ENCODE data around the gene FOXO3. TPM values are rescaled to one million over a fixed set of nuclear protein-coding genes. Genes with fewer than 3 reads are reported as not detected.
A peak's percentile ranks its signal among the peaks of the same experiment; 100 is the strongest.
"Not testable (repeated sequence)": the region's sequence is repeated elsewhere in the genome, so short reads cannot be mapped to it uniquely, and the experiment has no call there.

Gene FOXO3
- total and polyA plus RNA-seq, 4 donors = 11.0 to 89.6 (median 44.1) TPM

DNA sequence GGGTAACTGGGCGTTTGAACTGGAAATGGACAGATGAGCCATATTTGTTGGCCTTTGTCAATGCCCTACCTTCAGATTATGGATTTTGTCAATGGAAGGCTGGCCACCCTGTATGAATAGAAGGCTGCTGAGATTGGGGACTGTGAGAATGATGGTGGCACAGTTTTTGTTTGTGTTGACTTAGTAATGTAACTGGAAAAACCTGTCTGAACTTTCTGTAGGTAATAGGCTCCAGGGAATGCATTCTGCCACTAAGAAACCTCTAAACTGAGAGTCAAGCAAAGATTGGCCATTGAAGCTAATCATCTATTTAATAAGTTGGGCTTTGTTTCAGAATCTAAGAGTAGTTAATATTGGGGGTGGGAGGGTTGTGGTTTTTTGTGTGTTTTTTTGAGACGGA, 97.5 kb downstream of the FOXO3 start:
- Histone ChIP-seq H3K27me3 (ENCODE audit: control insufficient read depth in 1 of 2, insufficient read depth in 2 of 2, low read length in 1 of 2) (no peaks in the 10 kb centered on the region), H3K27ac (ENCODE audit: low read depth in 1 of 2, low read length in 2 of 2) (peak overlapping the region in 1 of 2 donors; percentile 52), H3K36me3 (ENCODE audit: control insufficient read depth in 1 of 2, insufficient read depth in 2 of 2, low read length in 1 of 2) (no peaks in the 10 kb centered on the region), H3K9me3 (ENCODE audit: control insufficient read depth, low read length) (no peaks in the 10 kb centered on the region), H3K4me3 (ENCODE audit: low read length in 2 of 2) (no peak overlapping the region), H3K4me1 (ENCODE audit: control insufficient read depth in 1 of 2, insufficient read depth in 2 of 2, low read length in 2 of 2) (peaks cover 11 to 28% of the 10 kb centered on the region in 2 donors)
- intact Hi-C loops (cut with DNase I) = no loop called here
- ATAC-seq (ENCODE audit: low FRiP score) (no peak), DNase-seq (no peak)
- 90 to 91% methylated on average over 2 of the region's 2 CpGs for WGBS, 2 donors

GRCh38 chr6:108658785-108659184, 98.1 kb downstream of the FOXO3 start:
- DNase-seq; H3K9me3 ChIP-seq (ENCODE audit: control insufficient read depth, low read length); ATAC-seq (ENCODE audit: low FRiP score); H3K27me3 ChIP-seq (ENCODE audit: control insufficient read depth in 1 of 2, insufficient read depth in 2 of 2, low read length in 1 of 2); H3K36me3 ChIP-seq (ENCODE audit: control insufficient read depth in 1 of 2, insufficient read depth in 2 of 2, low read length in 1 of 2); H3K4me3 ChIP-seq (ENCODE audit: low read length in 2 of 2); intact Hi-C loops (cut with DNase I): not testable (repeated sequence)
- H3K27ac ChIP-seq (ENCODE audit: low read depth in 1 of 2, low read length in 2 of 2) = peak overlapping the region in 1 of 2 donors; percentile 42
- peaks cover 11 to 22% of the 10 kb centered on the region in 2 donors for H3K4me1 ChIP-seq (ENCODE audit: control insufficient read depth in 1 of 2, insufficient read depth in 2 of 2, low read length in 2 of 2)
- WGBS, 2 donors = 92 to 95% methylated on average over 4 of the region's 4 CpGs

DNA sequence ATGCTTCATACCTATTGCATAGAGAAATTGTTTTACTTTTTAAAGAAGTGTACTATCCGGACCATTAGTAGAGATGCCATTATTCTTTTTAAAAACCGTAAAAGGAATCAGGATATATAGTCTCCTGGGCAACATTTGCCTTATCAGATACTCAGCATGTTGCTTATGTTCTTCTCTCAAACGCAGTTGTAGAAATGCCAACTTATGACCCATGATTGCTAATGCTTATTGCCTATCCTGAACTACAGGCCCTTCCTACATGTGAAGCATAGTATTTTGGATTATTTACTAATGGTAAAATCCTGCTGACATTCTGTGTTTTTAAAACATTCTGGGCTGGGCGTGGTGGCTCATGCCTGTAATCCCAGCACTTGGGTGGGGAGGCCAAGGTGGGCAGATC, 99.5 kb downstream of the FOXO3 start:
- DNase-seq (no peak), ATAC-seq (ENCODE audit: low FRiP score) (no peak)
- no peaks in the 10 kb centered on the region for H3K9me3 ChIP-seq (ENCODE audit: control insufficient read depth, low read length)
- H3K4me3 ChIP-seq (ENCODE audit: low read length in 2 of 2) = no peak overlapping the region
- peaks cover 9 to 19% of the 10 kb centered on the region in 2 donors for H3K4me1 ChIP-seq (ENCODE audit: control insufficient read depth in 1 of 2, insufficient read depth in 2 of 2, low read length in 2 of 2)
- WGBS, 2 donors = 65 to 75% methylated on average over 4 of the region's 4 CpGs
- no peaks in the 10 kb centered on the region for H3K36me3 ChIP-seq (ENCODE audit: control insufficient read depth in 1 of 2, insufficient read depth in 2 of 2, low read length in 1 of 2)
- H3K27me3 ChIP-seq (ENCODE audit: control insufficient read depth in 1 of 2, insufficient read depth in 2 of 2, low read length in 1 of 2) = no peaks in the 10 kb centered on the region
- no peak overlapping the region for H3K27ac ChIP-seq (ENCODE audit: low read depth in 1 of 2, low read length in 2 of 2)
- intact Hi-C loops (cut with DNase I) = no loop called here

DNA sequence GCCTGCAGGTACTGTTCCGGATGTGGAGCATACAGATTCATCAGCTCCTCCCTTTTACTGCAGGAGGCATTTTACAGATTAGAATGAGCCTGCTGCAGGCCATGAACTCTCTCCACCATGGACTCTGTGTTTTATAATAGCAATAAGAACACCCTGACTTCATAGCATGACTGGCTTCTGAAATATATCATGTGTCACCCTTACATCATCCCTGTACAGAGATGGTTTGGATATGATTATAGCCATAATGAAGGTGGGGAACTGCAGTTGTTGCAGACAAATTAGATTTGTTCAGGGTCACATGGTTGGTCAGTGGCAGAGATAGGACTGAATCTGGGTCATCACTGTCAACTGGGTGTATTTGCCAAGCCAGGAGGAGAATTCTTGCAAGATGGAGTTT, 100.7 kb downstream of the FOXO3 start:
- DNase-seq = no peak
- Histone ChIP-seq H3K4me1 (ENCODE audit: control insufficient read depth in 1 of 2, insufficient read depth in 2 of 2, low read length in 2 of 2) (peaks cover 9% of the 10 kb centered on the region in 2 donors), H3K27ac (ENCODE audit: low read depth in 1 of 2, low read length in 2 of 2) (no peak overlapping the region), H3K4me3 (ENCODE audit: low read length in 2 of 2) (no peak overlapping the region), H3K27me3 (ENCODE audit: control insufficient read depth in 1 of 2, insufficient read depth in 2 of 2, low read length in 1 of 2) (no peaks in the 10 kb centered on the region), H3K9me3 (ENCODE audit: control insufficient read depth, low read length) (no peaks in the 10 kb centered on the region), H3K36me3 (ENCODE audit: control insufficient read depth in 1 of 2, insufficient read depth in 2 of 2, low read length in 1 of 2) (peaks cover 0 to 2% of the 10 kb centered on the region in 2 donors)
- WGBS, 2 donors = 92 to 94% methylated on average over 1 of the region's 1 CpG
- ATAC-seq (ENCODE audit: low FRiP score) = no peak
- intact Hi-C loops (cut with DNase I) = no loop called here

GRCh38 chr6:108661982-108662381, 101.3 kb downstream of the FOXO3 start:
- DNase-seq (no peak), ATAC-seq (ENCODE audit: low FRiP score) (no peak)
- Histone ChIP-seq H3K27ac (ENCODE audit: low read depth in 1 of 2, low read length in 2 of 2) (no peak overlapping the region), H3K4me3 (ENCODE audit: low read length in 2 of 2) (no peak overlapping the region), H3K27me3 (ENCODE audit: control insufficient read depth in 1 of 2, insufficient read depth in 2 of 2, low read length in 1 of 2) (no peaks in the 10 kb centered on the region), H3K4me1 (ENCODE audit: control insufficient read depth in 1 of 2, insufficient read depth in 2 of 2, low read length in 2 of 2) (peaks cover 6 to 7% of the 10 kb centered on the region in 2 donors), H3K36me3 (ENCODE audit: control insufficient read depth in 1 of 2, insufficient read depth in 2 of 2, low read length in 1 of 2) (peaks cover 0 to 2% of the 10 kb centered on the region in 2 donors), H3K9me3 (ENCODE audit: control insufficient read depth, low read length) (no peaks in the 10 kb centered on the region)
- 60 to 68% methylated on average over 2 of the region's 2 CpGs for WGBS, 2 donors
- intact Hi-C loops (cut with DNase I) = no loop called here

GRCh38 chr6:108662702-108663101, 102.0 kb downstream of the FOXO3 start:
- WGBS, 2 donors = 71 to 83% methylated on average over 2 of the region's 2 CpGs
- DNase-seq = no peak
- Histone ChIP-seq H3K27ac (ENCODE audit: low read depth in 1 of 2, low read length in 2 of 2) (no peak overlapping the region), H3K4me1 (ENCODE audit: control insufficient read depth in 1 of 2, insufficient read depth in 2 of 2, low read length in 2 of 2) (peaks cover 7% of the 10 kb centered on the region in 2 donors), H3K9me3 (ENCODE audit: control insufficient read depth, low read length) (no peaks in the 10 kb centered on the region), H3K4me3 (ENCODE audit: low read length in 2 of 2) (no peak overlapping the region), H3K36me3 (ENCODE audit: control insufficient read depth in 1 of 2, insufficient read depth in 2 of 2, low read length in 1 of 2) (peaks cover 0 to 2% of the 10 kb centered on the region in 2 donors), H3K27me3 (ENCODE audit: control insufficient read depth in 1 of 2, insufficient read depth in 2 of 2, low read length in 1 of 2) (no peaks in the 10 kb centered on the region)
- no peak for ATAC-seq (ENCODE audit: low FRiP score)
- intact Hi-C loops (cut with DNase I) = no loop called here

GRCh38 chr6:108663494-108664064, 102.9 kb downstream of the FOXO3 start:
- H3K27ac ChIP-seq (ENCODE audit: low read depth in 1 of 2, low read length in 2 of 2); H3K9me3 ChIP-seq (ENCODE audit: control insufficient read depth, low read length); H3K4me3 ChIP-seq (ENCODE audit: low read length in 2 of 2); H3K36me3 ChIP-seq (ENCODE audit: control insufficient read depth in 1 of 2, insufficient read depth in 2 of 2, low read length in 1 of 2); H3K27me3 ChIP-seq (ENCODE audit: control insufficient read depth in 1 of 2, insufficient read depth in 2 of 2, low read length in 1 of 2); H3K4me1 ChIP-seq (ENCODE audit: control insufficient read depth in 1 of 2, insufficient read depth in 2 of 2, low read length in 2 of 2); DNase-seq; intact Hi-C loops (cut with DNase I): not testable (repeated sequence)
- 94 to 97% methylated on average over 27 to 30 of the region's 30 CpGs for WGBS, 2 donors
- peak; percentile 42 for ATAC-seq (ENCODE audit: low FRiP score)

GRCh38 chr6:108665495-108666196, 104.9 kb downstream of the FOXO3 start:
- H3K4me3 ChIP-seq (ENCODE audit: low read length in 2 of 2) = no peak overlapping the region
- DNase-seq (no peak), ATAC-seq (ENCODE audit: low FRiP score) (no peak)
- 88 to 91% methylated on average over 3 of the region's 3 CpGs for WGBS, 2 donors
- no peaks in the 10 kb centered on the region for H3K9me3 ChIP-seq (ENCODE audit: control insufficient read depth, low read length)
- H3K4me1 ChIP-seq (ENCODE audit: control insufficient read depth in 1 of 2, insufficient read depth in 2 of 2, low read length in 2 of 2) = peaks cover 6 to 10% of the 10 kb centered on the region in 2 donors
- intact Hi-C loops (cut with DNase I) = no loop called here
- no peaks in the 10 kb centered on the region for H3K27me3 ChIP-seq (ENCODE audit: control insufficient read depth in 1 of 2, insufficient read depth in 2 of 2, low read length in 1 of 2)
- peaks cover 0 to 2% of the 10 kb centered on the region in 2 donors for H3K36me3 ChIP-seq (ENCODE audit: control insufficient read depth in 1 of 2, insufficient read depth in 2 of 2, low read length in 1 of 2)
- H3K27ac ChIP-seq (ENCODE audit: low read depth in 1 of 2, low read length in 2 of 2) = no peak overlapping the region

DNA sequence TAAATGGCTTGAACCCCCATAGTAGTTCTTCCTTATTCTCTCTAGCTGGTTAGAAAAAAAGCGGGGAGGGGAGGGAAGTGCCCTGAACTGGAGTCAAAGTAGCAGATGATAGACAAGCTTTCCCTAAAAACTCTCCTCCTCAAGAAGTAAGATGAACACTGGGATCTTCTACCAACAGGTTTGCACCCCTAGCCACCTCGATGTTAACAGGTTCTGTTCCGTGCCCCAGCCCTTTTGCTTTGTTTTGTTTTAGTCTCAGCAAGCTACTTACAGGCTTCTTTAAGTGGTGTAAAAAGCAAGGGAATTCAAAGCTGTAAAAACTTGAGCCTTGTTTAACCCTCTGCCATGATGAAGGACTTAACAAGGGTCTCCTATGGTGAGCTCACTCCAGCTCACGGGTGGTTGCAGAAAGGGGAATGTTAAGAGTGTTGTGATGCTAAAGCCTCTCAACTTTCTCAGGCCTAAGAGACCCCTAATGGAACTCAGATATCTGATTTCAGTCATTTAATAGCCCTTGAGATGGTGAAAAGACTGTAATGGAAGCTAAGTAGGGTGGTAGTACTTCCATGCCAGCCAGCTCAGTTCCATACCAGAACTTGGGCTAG, 106.0 kb downstream of the FOXO3 start:
- intact Hi-C loops (cut with DNase I) = no loop called here
- no peak overlapping the region for H3K27ac ChIP-seq (ENCODE audit: low read depth in 1 of 2, low read length in 2 of 2)
- H3K27me3 ChIP-seq (ENCODE audit: control insufficient read depth in 1 of 2, insufficient read depth in 2 of 2, low read length in 1 of 2) = no peaks in the 10 kb centered on the region
- H3K4me1 ChIP-seq (ENCODE audit: control insufficient read depth in 1 of 2, insufficient read depth in 2 of 2, low read length in 2 of 2) = peaks cover 11 to 13% of the 10 kb centered on the region in 2 donors
- 88 to 89% methylated on average over 4 of the region's 4 CpGs for WGBS, 2 donors
- DNase-seq = no peak
- no peak for ATAC-seq (ENCODE audit: low FRiP score)
- no peaks in the 10 kb centered on the region for H3K9me3 ChIP-seq (ENCODE audit: control insufficient read depth, low read length)
- no peak overlapping the region for H3K4me3 ChIP-seq (ENCODE audit: low read length in 2 of 2)
- H3K36me3 ChIP-seq (ENCODE audit: control insufficient read depth in 1 of 2, insufficient read depth in 2 of 2, low read length in 1 of 2) = peaks cover 0 to 2% of the 10 kb centered on the region in 2 donors
